K562 (cell line): Measurements from ENCODE around the gene C3. TPM values are rescaled to one million over a fixed set of nuclear protein-coding genes. Genes with fewer than 3 reads are reported as not detected.
A peak's percentile ranks its signal among the peaks of the same experiment; 100 is the strongest.

Experiments
- ATAC-seq: fragments of 200-7000 bp; cut with Tn5 transposase; 3 replicates; pipeline ENCODE4 v1.9.1; 2020; ENCODE audit warnings: moderate library complexity
- BruUV-seq: library from RNA; stranded (reverse); fragments of 400-500 nt; replicated peaks from 2 replicates; lab custom pipeline; 2021; lab: Mats Ljungman, UMichigan
- CTCF ChIA-PET: fragments of 300-600 bp; formaldehyde crosslinking; extraction: SDS; loops from one replicate; lab custom pipeline; 2021; ENCODE audit warnings: low intra/inter-chr PET ratio; lab: Yijun Ruan, JAX
- POLR2A ChIA-PET: fragments of 300-600, 350-650 bp; sonication (Branson Sonifier 250); formaldehyde crosslinking; extraction: SDS; loops from one replicate; lab custom pipeline; 2021; ENCODE audit warnings: antibody characterized with exemption, inconsistent platforms; lab: Yijun Ruan, JAX
- DNase-seq, 4 experiments: peaks; one replicate each; pipeline versions ENCODE4 v3.0.0 to v3.0.0-alpha.2; 2011 to 2018; ENCODE audit warnings: low spot score in 3 of 4, mixed read lengths in 3 of 4; ENCODE audit errors: extremely low read depth in 1 of 4
- FAIRE-seq: peaks from 2 replicates; lab custom pipeline; 2011; peaks lifted over from hg19 to GRCh38; lab: Jason Lieb, UNC
- H2AFZ ChIP-seq: 2 replicates; pipeline ENCODE4 v1.6.0; 2011; ENCODE audit warnings: low read depth, low read length, control low read depth, inconsistent platforms
- H3K27ac ChIP-seq: fragments of 200-600 bp; 3 replicates; pipeline ENCODE4 v1.8.0; 2011; ENCODE audit warnings: low read depth, mild to moderate bottlenecking, control low read depth, inconsistent platforms, low read length, moderate library complexity, mixed read lengths; ENCODE audit errors: extremely low read depth
- H3K27me3 ChIP-seq, 2 experiments: fragments of 300-600 bp in 1 of 2; 2 replicates in 1 of 2; 3 replicates in 1 of 2; pipeline versions ENCODE4 v1.6.0 to v1.8.0; 2011; ENCODE audit warnings: inconsistent platforms in 2 of 2, low read length in 2 of 2, mild to moderate bottlenecking in 1 of 2, mixed read lengths in 1 of 2, moderate library complexity in 1 of 2; ENCODE audit not compliant: control insufficient read depth in 2 of 2, insufficient read depth in 2 of 2
- H3K36me3 ChIP-seq: fragments of 300-600 bp; 3 replicates; pipeline ENCODE4 v1.8.0; 2011; ENCODE audit warnings: mild to moderate bottlenecking, low read length, inconsistent platforms; ENCODE audit not compliant: control insufficient read depth, insufficient read depth
- H3K4me1 ChIP-seq, 2 experiments: fragments of 200-600 bp in 1 of 2; replicated peaks in 1 of 2; 2 replicates in 1 of 2; 3 replicates in 1 of 2; pipeline versions ENCODE4 v1.5.1 to v1.8.0; 2011; ENCODE audit warnings: inconsistent platforms in 2 of 2, low read length in 2 of 2, mild to moderate bottlenecking in 1 of 2, mixed read lengths in 1 of 2, moderate library complexity in 1 of 2; ENCODE audit not compliant: control insufficient read depth in 2 of 2, insufficient read depth in 2 of 2
- H3K4me2 ChIP-seq: 2 replicates; pipeline ENCODE4 v1.6.1; 2011; ENCODE audit warnings: low read length, control low read depth, inconsistent platforms, mixed read lengths; ENCODE audit not compliant: insufficient read depth
- H3K4me3 ChIP-seq: fragments of 200-600 bp; sonication (generic), shearing (Covaris generic); 2 replicates; pipeline ENCODE4 v1.5.1; 2016; ENCODE audit warnings: control low read depth, inconsistent platforms
- H3K79me2 ChIP-seq: fragments of 200-600 bp; 3 replicates; pipeline ENCODE4 v1.8.0; 2011; ENCODE audit warnings: low read length, inconsistent platforms; ENCODE audit not compliant: control insufficient read depth, insufficient read depth
- H3K9ac ChIP-seq, 2 experiments: 2 replicates each; pipeline versions ENCODE4 v1.6.0 to v1.6.1; 2011; ENCODE audit warnings: low read depth in 2 of 2, low read length in 2 of 2, control low read depth in 1 of 2, inconsistent platforms in 1 of 2, mild to moderate bottlenecking in 1 of 2, mixed read lengths in 1 of 2; ENCODE audit not compliant: insufficient read depth in 1 of 2
- H3K9me1 ChIP-seq: one replicate; pipeline ENCODE4 v1.6.0; 2011; ENCODE audit warnings: inconsistent platforms, mild to moderate bottlenecking, low read length, moderate library complexity; ENCODE audit not compliant: control insufficient read depth, insufficient read depth
- H3K9me3 ChIP-seq: replicated peaks from 2 replicates; pipeline ENCODE4 v1.5.1; 2011; ENCODE audit warnings: low read depth, low read length, inconsistent platforms; ENCODE audit not compliant: control insufficient read depth, insufficient read depth
- H4K20me1 ChIP-seq: replicated peaks from 2 replicates; pipeline ENCODE4 v1.6.1; 2011; ENCODE audit warnings: low read length, inconsistent platforms, mixed read lengths; ENCODE audit not compliant: control insufficient read depth, insufficient read depth
- L3MBTL2 ChIP-seq: fragments of 450-650 bp; IDR thresholded peaks from 2 replicates; pipeline ENCODE4 v1.6.1; 2016; ENCODE audit warnings: mild to moderate bottlenecking, moderate library complexity
- MAX ChIP-seq: sonication (generic); formaldehyde crosslinking; IDR thresholded peaks from 2 replicates; pipeline ENCODE4 v1.9.0; 2022; ENCODE audit warnings: mild to moderate bottlenecking, missing genetic modification reagents
- PRDM10 ChIP-seq: fragments of 450-650 bp; IDR thresholded peaks from 2 replicates; pipeline ENCODE4 v1.6.1; 2018; ENCODE audit not compliant: partially characterized antibody
- SPI1 ChIP-seq: IDR thresholded peaks from 2 replicates; pipeline ENCODE4 v1.6.1; 2011; ENCODE audit warnings: low read depth, low read length, control low read depth, borderline replicate concordance
- ZBTB33 ChIP-seq: sonication (generic); formaldehyde crosslinking; IDR thresholded peaks from 2 replicates; pipeline ENCODE4 v1.8.1; 2023; ENCODE audit warnings: mild to moderate bottlenecking, missing genetic modification reagents
- ZC3H4 ChIP-seq: sonication (generic); formaldehyde crosslinking; IDR thresholded peaks from 2 replicates; pipeline ENCODE4 v1.9.0; 2021; ENCODE audit warnings: missing genetic modification reagents, borderline replicate concordance
- ZNF232 ChIP-seq: sonication (generic); formaldehyde crosslinking; IDR thresholded peaks from 2 replicates; pipeline ENCODE4 v1.8.0; 2022; ENCODE audit warnings: mild to moderate bottlenecking, missing genetic modification reagents
- WGBS: fragments of 100-300 bp; shearing (Covaris generic); methylation state at CpG from one replicate; pipeline ENCODE4 v1.1.6; 2016; ENCODE audit warnings: low coverage, mixed read lengths; ENCODE audit not compliant: insufficient coverage; ENCODE audit errors: missing lambda C conversion rate; 5-methylcytosine and 5-hydroxymethylcytosine counted together
- in situ Hi-C: fragments of 300-500 bp; cut with MboI; formaldehyde crosslinking; loops from 4 replicates; pipeline ENCODE4 v1.15.0; 2018; ENCODE audit warnings: inconsistent platforms, mixed read lengths
- intact Hi-C: fragments of 100-400 bp; cut with micrococcal nuclease; formaldehyde crosslinking; loops from 2 replicates; pipeline ENCODE4 v1.14.2; 2022
- polyA plus RNA-seq, 8 experiments: library from polyadenylated mRNA; depleted of rRNA in 4 of 8; stranded (reverse) in 5 of 8; unstranded in 3 of 8; fragments of >200 nt; fragmentation: Nextera tagmentation in 2 of 8; fragmentation: Illumina TruSeq in 1 of 8; extraction: Ambion mirVana in 2 of 8; extraction: Trizol in 1 of 8; gene quantifications; 2 replicates each; pipeline versions ENCODE4 v1.2.1 to v1.2.3, GENCODE V29; 2011 to 2014; ENCODE audit warnings: inconsistent platforms in 1 of 8, missing spikeins in 1 of 8
- total RNA-seq, 7 experiments: library from RNA; depleted of rRNA in 6 of 7; stranded (reverse); fragments of >200 nt in 6 of 7; fragmentation: Illumina TruSeq in 2 of 7; extraction: Trizol in 2 of 7; gene quantifications; 2 replicates each; pipeline versions ENCODE4 v1.2.1 to v1.2.3, GENCODE V29; 2011 to 2021; ENCODE audit warnings: low replicate concordance in 1 of 7

C3 gene
- total and polyA plus RNA-seq, 9 of the 15 experiments (the other 6 are each of a cell fraction or from before 2014, with no cell fraction given) = 0.59 to 10.6 (median 2.2) TPM

- H3K27ac ChIP-seq = peak overlapping the region; percentile 71
- peaks cover 18 to 55% of the 10 kb centered on the region in 2 experiments; a peak in 4 of 5 replicates for H3K4me1 ChIP-seq
- H3K9ac ChIP-seq = peak overlapping the region; percentile 62 to 93
- H2AFZ ChIP-seq = 0 out of 2 replicates have a peak overlapping the region, but pooled peaks have one; percentile 52
- POLR2A ChIA-PET = no interaction called here
- H3K4me3 ChIP-seq = peak overlapping the region; percentile 39
- ATAC-seq = no peak
- H3K9me1 ChIP-seq = no peaks in the 10 kb centered on the region
- no peaks in the 10 kb centered on the region for H3K79me2 ChIP-seq
- in situ Hi-C loops (no loop called here), intact Hi-C loops (loop anchor here (10.0 kb wide), 1 partner anchor 215 kb away; no protein-coding TSS in a partner anchor)
- CTCF ChIA-PET = no interaction called here
- H3K4me2 ChIP-seq = peak overlapping the region; percentile 67
- no peaks in the 10 kb centered on the region for H3K36me3 ChIP-seq
- BruUV-seq = no TSS peak
- H4K20me1 ChIP-seq = no peaks in the 10 kb centered on the region
- TF ChIP-seq ZNF232 (CRISPR knock-in tag) (no peak), ZC3H4 (CRISPR knock-in tag) (peak; percentile 60; the same call in 1 of the 2 replicates)
- H3K27me3 ChIP-seq = no peaks in the 10 kb centered on the region
- WGBS = 69% methylated on average over 19 of the region's 23 CpGs
- FAIRE-seq = no peak
- no peak for DNase-seq
- H3K9me3 ChIP-seq = no peaks in the 10 kb centered on the region
These were observed 9.2 kb upstream of the C3 start for GRCh38 chr19:6729573-6730152.

- DNase-seq = no peak
- POLR2A ChIA-PET = interaction anchor here (0.6 kb wide), 1 partner anchor 61 kb away, joined by 3 read pairs; no protein-coding TSS in a partner anchor
- H4K20me1 ChIP-seq = no peaks in the 10 kb centered on the region
- intact Hi-C loops = no loop called here
- in situ Hi-C loops = no loop called here
- no peak overlapping the region for H3K4me2 ChIP-seq
- no peaks in the 10 kb centered on the region for H3K27me3 ChIP-seq
- WGBS = 36% methylated on average over 8 of the region's 8 CpGs
- H3K36me3 ChIP-seq = no peaks in the 10 kb centered on the region
- peaks cover 5 to 46% of the 10 kb centered on the region in 2 experiments; a peak in 4 of 5 replicates for H3K4me1 ChIP-seq
- H3K9me3 ChIP-seq = no peaks in the 10 kb centered on the region
- H2AFZ ChIP-seq = no peak overlapping the region
- BruUV-seq = no TSS peak
- TF ChIP-seq L3MBTL2 (no peak), PRDM10 (peak; percentile 22), SPI1 (peak; percentile 83; the same call in 1 of the 2 replicates), MAX (peak; percentile 43; the same call in 1 of the 2 replicates), ZBTB33 (CRISPR knock-in tag) (0 out of 2 replicates have a peak, but pooled peaks have one; percentile 19)
- FAIRE-seq = no peak
- no peak for ATAC-seq
- no peaks in the 10 kb centered on the region for H3K9me1 ChIP-seq
- no peak overlapping the region; the same call in 2 of the 3 replicates for H3K27ac ChIP-seq
- CTCF ChIA-PET = no interaction called here
- no peak overlapping the region for H3K9ac ChIP-seq
- no peak overlapping the region for H3K4me3 ChIP-seq
- no peaks in the 10 kb centered on the region for H3K79me2 ChIP-seq
These were observed 7.9 kb upstream of the C3 start for GRCh38 chr19:6728346-6728745.
